Upper lobe of left lung (tissue), 6 donors: ENCODE data around the gene DGCR2. TPM values are rescaled to one million over a fixed set of nuclear protein-coding genes. Genes with fewer than 3 reads are reported as not detected.
"Not testable (repeated sequence)": the region's sequence is repeated elsewhere in the genome, so short reads cannot be mapped to it uniquely, and the experiment has no call there.

Experiments
- ATAC-seq, 2 donors: fragments of 200-7000 bp; cut with Tn5 transposase; one replicate each; pipeline ENCODE4 v1.9.1; 2022; ENCODE audit warnings: mild to moderate bottlenecking in 2 of 2, moderate library complexity in 2 of 2; ENCODE audit not compliant: low FRiP score in 2 of 2
- DNase-seq, 2 donors: peaks; one replicate each; pipeline ENCODE4 v3.0.0-alpha.2; 2019 to 2020
- H3K27ac ChIP-seq, 4 donors: fragments of 200-600 bp; sonication (generic); one replicate each; pipeline ENCODE4 v1.5.1; 2016 to 2019
- H3K27me3 ChIP-seq, 4 donors: fragments of 200-600 bp; sonication (generic); one replicate each; pipeline ENCODE4 v1.5.1; 2017 to 2019
- H3K36me3 ChIP-seq, 4 donors: fragments of 200-600 bp; sonication (generic); one replicate each; pipeline ENCODE4 v1.5.1; 2016 to 2019
- H3K4me1 ChIP-seq, 4 donors: fragments of 200-600 bp; sonication (generic); one replicate each; pipeline ENCODE4 v1.5.1; 2018 to 2019
- H3K4me3 ChIP-seq, 4 donors: fragments of 200-600 bp; sonication (generic); one replicate each; pipeline ENCODE4 v1.5.1; 2017 to 2019; ENCODE audit warnings: mild to moderate bottlenecking in 2 of 4, moderate library complexity in 1 of 4
- H3K9me3 ChIP-seq, 4 donors: fragments of 200-600 bp; sonication (generic); one replicate each; pipeline ENCODE4 v1.5.1; 2018 to 2019
- EP300 ChIP-seq, 4 donors: sonication (generic); formaldehyde crosslinking; IDR thresholded peaks; one replicate each; pipeline ENCODE4 v1.5.1; 2017; ENCODE audit warnings: antibody characterized with exemption in 4 of 4, control low read depth in 2 of 4
- POLR2A ChIP-seq, 4 donors: fragments of 450-650 bp; IDR thresholded peaks; one replicate each; pipeline ENCODE4 v1.5.1; 2016 to 2017; ENCODE audit warnings: antibody characterized with exemption in 4 of 4, mild to moderate bottlenecking in 2 of 4
- POLR2AphosphoS5 ChIP-seq, 2 donors: sonication (generic); formaldehyde crosslinking; IDR thresholded peaks; one replicate each; pipeline ENCODE4 v1.5.1; 2017; ENCODE audit warnings: antibody characterized with exemption in 2 of 2
- WGBS, 2 donors: methylation state at CpG; one replicate each; pipeline ENCODE4 v1.1.5; 2017 to 2018; 5-methylcytosine and 5-hydroxymethylcytosine counted together
- total RNA-seq, 6 donors: library from RNA; depleted of rRNA in 4 of 6; stranded (reverse); fragments of >200 nt in 4 of 6; gene quantifications; one replicate each; pipeline versions ENCODE4 v1.1.0 to v1.2.1, GENCODE V29; 2016 to 2021
- TF ChIP-seq, protein P1 (sequence below), 6 experiments: fragments of 450-650 bp in 4 of 6; fragments of 200-600 bp in 2 of 6; sonication (generic) in 2 of 6; IDR thresholded peaks; one replicate each; pipeline ENCODE4 v1.5.1; 2016 to 2019; ENCODE audit warnings: antibody characterized with exemption in 6 of 6
- donor health status: DM: no; HTN: no; CAD: no; lungs with moderate emphysema.
- donor health status: DM: no; HTN: yes; CAD: no; lungs with severe emphysema.

DGCR2 gene
- total RNA-seq, 6 donors from 2014 or later = 65.9 to 101 (median 89.9) TPM

DNA sequence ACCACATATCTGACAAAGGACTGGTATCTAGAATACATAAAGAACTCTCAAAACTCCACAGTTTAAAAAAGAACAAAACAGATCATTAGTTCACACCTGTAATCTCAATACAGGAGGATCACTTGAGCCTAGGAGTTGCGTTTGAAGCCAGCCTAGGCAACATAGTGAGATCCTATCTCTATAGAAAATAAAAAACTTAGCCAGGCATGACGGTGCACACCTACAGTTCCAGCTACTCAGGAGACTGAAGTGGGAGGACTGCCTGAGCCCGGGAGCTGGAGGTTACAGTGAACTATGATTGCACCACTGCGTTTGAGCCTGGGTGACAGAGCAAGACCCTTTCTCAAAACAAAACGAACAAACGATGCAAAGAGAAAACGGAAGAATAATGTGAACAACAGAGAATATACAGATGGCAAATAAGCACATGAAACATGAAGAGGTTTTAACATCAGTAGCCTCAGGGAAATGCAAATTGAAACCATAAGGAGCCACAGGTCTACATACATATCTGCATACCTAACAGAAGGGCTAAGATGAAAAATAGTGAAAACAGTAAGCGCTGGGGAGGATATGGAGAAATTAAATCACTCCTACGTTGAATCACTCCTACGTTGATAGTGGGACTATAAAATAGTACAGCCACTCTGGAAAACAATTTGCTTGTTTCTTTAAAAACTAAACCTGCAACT, 70.7 kb downstream of the DGCR2 start:
- H3K36me3 ChIP-seq = peaks cover 31 to 90% (median 53%) of the 10 kb centered on the region in 4 donors
- H3K9me3 ChIP-seq = no peaks in the 10 kb centered on the region
- no peaks in the 10 kb centered on the region for H3K27me3 ChIP-seq
- TF ChIP-seq, protein P1, sequence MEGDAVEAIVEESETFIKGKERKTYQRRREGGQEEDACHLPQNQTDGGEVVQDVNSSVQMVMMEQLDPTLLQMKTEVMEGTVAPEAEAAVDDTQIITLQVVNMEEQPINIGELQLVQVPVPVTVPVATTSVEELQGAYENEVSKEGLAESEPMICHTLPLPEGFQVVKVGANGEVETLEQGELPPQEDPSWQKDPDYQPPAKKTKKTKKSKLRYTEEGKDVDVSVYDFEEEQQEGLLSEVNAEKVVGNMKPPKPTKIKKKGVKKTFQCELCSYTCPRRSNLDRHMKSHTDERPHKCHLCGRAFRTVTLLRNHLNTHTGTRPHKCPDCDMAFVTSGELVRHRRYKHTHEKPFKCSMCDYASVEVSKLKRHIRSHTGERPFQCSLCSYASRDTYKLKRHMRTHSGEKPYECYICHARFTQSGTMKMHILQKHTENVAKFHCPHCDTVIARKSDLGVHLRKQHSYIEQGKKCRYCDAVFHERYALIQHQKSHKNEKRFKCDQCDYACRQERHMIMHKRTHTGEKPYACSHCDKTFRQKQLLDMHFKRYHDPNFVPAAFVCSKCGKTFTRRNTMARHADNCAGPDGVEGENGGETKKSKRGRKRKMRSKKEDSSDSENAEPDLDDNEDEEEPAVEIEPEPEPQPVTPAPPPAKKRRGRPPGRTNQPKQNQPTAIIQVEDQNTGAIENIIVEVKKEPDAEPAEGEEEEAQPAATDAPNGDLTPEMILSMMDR (IDR thresholded peaks at IDR 0.05) = no peak
- TF ChIP-seq POLR2AphosphoS5 (IDR thresholded peaks at IDR 0.05) = no peak
- no peak for TF ChIP-seq POLR2A (IDR thresholded peaks at IDR 0.05)
- no peak for TF ChIP-seq EP300 (IDR thresholded peaks at IDR 0.05)
- ATAC-seq = no peak
- peaks cover 0 to 7% (median 0%) of the 10 kb centered on the region in 4 donors for H3K4me1 ChIP-seq
- no peak for DNase-seq
- H3K4me3 ChIP-seq = no peak overlapping the region
- WGBS, 2 donors = 89% methylated on average over 10 of the region's 10 CpGs
- no peak overlapping the region for H3K27ac ChIP-seq

GRCh38 chr22:19050847-19051246, 71.4 kb downstream of the DGCR2 start:
- not testable (repeated sequence) for DNase-seq, H3K27ac ChIP-seq, H3K9me3 ChIP-seq, ATAC-seq, H3K27me3 ChIP-seq, H3K4me1 ChIP-seq, H3K4me3 ChIP-seq
- 81 to 84% methylated on average over 4 of the region's 4 CpGs for WGBS, 2 donors
- H3K36me3 ChIP-seq = peaks cover 34 to 90% (median 54%) of the 10 kb centered on the region in 4 donors

DNA sequence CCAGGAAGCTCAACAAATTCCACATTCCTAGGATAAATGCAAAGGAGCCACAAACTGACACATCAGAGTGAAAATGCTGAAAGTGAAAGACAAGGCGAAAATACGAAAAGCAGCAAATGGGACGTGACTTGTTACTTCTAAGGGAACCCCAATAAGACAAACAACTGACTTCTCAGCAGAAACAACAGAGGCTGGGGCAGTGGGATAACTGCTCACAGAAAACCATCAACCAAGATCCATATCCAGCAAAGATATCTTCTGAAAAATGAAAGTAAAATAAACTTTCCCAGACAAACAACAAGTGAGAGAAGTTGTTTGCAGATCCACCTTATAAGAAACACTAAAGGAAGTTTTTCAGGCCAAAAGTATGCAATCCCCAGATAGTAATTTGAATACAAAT, 72.1 kb downstream of the DGCR2 start:
- WGBS, 2 donors = 92 to 94% methylated on average over 3 of the region's 3 CpGs
- no peak overlapping the region for H3K4me3 ChIP-seq
- H3K27ac ChIP-seq = no peak overlapping the region
- DNase-seq (no peak), ATAC-seq (no peak)
- TF ChIP-seq POLR2A (IDR thresholded peaks at IDR 0.05) (no peak), EP300 (IDR thresholded peaks at IDR 0.05) (no peak), POLR2AphosphoS5 (IDR thresholded peaks at IDR 0.05) (no peak)
- TF ChIP-seq, protein P1 (IDR thresholded peaks at IDR 0.05) = no peak
- H3K9me3 ChIP-seq = no peaks in the 10 kb centered on the region
- H3K27me3 ChIP-seq = no peaks in the 10 kb centered on the region
- H3K36me3 ChIP-seq = peaks cover 34 to 92% (median 57%) of the 10 kb centered on the region in 4 donors
- peaks cover 0 to 7% (median 0%) of the 10 kb centered on the region in 4 donors for H3K4me1 ChIP-seq

DNA sequence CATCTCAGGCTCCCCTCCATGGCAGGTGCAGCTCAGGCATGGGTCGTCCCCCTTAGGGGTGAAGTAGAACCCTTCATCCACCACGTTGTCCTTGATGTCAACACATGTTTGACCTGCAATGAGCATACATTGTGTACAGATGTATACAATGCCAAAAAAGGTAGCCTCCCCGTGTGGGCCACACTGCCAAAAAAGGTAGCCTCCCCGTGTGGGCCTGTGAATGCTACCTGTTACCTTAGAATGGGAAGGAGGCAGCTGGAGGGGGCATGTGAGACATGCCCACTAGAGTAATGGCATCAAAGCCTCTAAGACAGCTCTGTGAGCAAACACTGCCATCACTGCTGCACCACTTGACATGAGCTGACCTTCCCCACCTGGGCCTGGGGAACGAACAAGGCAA, 73.7 kb downstream of the DGCR2 start:
- Histone ChIP-seq H3K27me3 (no peaks in the 10 kb centered on the region), H3K9me3 (no peaks in the 10 kb centered on the region), H3K36me3 (peaks cover 40 to 92% (median 70%) of the 10 kb centered on the region in 4 donors), H3K4me3 (no peak overlapping the region), H3K4me1 (peaks cover 0 to 7% (median 0%) of the 10 kb centered on the region in 4 donors), H3K27ac (no peak overlapping the region)
- DNase-seq (no peak), ATAC-seq (no peak)
- 86 to 90% methylated on average over 2 to 5 of the region's 5 CpGs for WGBS, 2 donors
- TF ChIP-seq EP300 (IDR thresholded peaks at IDR 0.05) (no peak), POLR2A (IDR thresholded peaks at IDR 0.05) (no peak), POLR2AphosphoS5 (IDR thresholded peaks at IDR 0.05) (no peak)
- TF ChIP-seq, protein P1 (IDR thresholded peaks at IDR 0.05) = no peak

DNA sequence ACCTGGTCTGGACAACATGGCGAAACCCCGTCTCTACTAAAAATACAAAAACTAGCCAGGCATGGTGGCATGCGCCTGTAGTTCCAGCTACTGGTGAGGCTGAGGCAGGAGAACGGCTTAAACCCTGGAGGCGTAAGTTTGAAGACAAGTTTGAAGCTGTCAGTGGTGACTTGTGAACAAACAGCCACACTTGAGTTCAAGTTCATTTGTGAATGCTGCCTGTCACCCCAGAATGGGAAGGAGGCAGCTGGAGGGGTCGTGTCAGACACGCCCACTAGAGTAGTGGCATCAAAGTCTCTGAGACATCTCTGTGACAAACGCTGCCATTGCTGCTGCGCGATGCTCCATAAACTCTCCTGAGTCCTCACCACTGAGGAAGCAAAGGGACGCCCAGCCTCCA, 74.2 kb downstream of the DGCR2 start:
- Histone ChIP-seq H3K27me3 (no peaks in the 10 kb centered on the region), H3K27ac (no peak overlapping the region), H3K4me3 (no peak overlapping the region), H3K36me3 (peaks cover 37 to 92% (median 70%) of the 10 kb centered on the region in 4 donors), H3K9me3 (no peaks in the 10 kb centered on the region), H3K4me1 (peaks cover 0 to 7% (median 0%) of the 10 kb centered on the region in 4 donors)
- 95 to 97% methylated on average over 9 to 11 of the region's 11 CpGs for whole genome bisulfite sequencing, 2 donors
- no peak for TF ChIP-seq POLR2AphosphoS5 (IDR thresholded peaks at IDR 0.05)
- no peak for TF ChIP-seq POLR2A (IDR thresholded peaks at IDR 0.05)
- TF ChIP-seq, protein P1 (IDR thresholded peaks at IDR 0.05) = no peak
- no peak for TF ChIP-seq EP300 (IDR thresholded peaks at IDR 0.05)
- DNase-seq (no peak), ATAC-seq (no peak)
